ENCODE measurements around the gene SPSB2.

The SPSB2 gene

DNA sequence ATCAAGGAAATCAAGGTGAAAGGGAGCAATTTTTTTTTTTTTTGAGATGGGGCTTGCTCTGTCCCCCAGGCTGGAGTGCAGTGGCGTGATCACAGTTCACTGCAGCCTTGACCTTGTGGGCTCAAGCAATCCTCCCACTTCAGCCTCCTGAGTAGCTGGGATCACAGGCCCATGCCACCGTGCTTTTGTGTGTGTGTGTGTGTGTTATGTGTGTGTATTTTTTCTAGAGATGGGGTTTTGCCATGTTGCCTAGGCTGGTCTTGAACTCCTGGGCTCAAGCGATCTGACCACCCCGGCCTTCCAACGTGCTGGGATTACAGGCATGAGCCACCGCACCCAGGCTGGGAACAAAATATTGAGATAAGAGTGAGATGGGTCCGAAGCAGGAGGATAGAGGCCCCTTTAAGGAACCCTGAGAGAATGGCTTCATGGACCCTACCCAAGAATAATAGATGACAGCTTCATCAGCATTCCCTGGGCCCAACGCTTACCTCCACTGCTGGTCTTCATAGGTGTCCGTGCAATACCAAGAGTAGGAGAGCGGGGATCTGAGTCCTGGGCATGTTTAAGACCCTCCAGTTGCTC, 23.0 kb downstream of the SPSB2 start:
- no peak for DNase-seq

DNA sequence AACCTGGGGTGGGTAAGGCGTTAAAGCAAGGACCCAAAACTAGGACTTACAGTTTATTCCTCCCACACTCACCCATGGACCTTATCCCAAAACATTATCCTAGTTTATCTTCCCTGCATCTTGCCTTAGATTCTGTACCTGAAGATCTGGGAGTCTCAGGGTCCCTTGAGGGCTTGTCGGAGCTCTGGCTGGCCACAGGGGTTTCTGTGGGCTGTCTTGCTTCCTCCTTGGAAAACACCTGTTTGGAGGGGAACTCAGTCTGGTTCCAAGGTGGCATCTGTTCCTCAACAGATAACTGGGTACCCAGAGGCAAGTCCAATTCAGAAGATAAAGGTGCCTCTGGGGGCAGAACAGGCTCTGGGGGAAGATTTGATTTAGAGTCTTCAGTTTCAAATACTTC, 23.7 kb downstream of the SPSB2 start:
- DNase-seq, result no peak

GRCh38 chr12:6847676-6848075, 25.4 kb downstream of the SPSB2 start:
- DNase-seq, result no peak

DNA sequence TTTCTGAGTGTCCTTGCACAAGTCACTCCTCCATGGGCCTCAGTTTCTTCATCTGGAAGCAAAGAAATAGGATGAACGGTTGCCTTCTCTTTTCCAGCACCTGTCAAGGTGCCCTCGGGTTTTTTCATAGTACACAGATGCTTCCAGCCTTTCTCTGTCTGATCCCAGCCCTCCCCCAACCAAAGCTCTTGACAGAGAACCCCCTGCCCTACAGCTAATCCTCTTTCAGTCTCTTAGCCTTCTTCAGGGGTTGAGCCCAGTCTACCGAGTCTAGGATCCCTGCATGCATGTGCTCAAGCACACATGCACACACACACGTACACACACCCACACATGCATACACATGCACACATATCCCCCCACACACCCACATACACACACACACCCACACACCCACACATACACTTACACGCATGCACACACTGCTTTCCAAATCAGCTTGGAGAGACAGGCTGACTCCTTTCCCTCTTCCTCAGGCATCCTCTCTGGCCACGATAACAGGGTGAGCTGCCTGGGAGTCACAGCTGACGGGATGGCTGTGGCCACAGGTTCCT, 26.7 kb downstream of the SPSB2 start:
- no peak for DNase-seq

GRCh38 chr12:6845395-6845794, 27.7 kb downstream of the SPSB2 start:
- DNase-seq, result no peak

GRCh38 chr12:6843118-6843902, 29.8 kb downstream of the SPSB2 start:
- DNase-seq, result no peak

GRCh38 chr12:6842075-6842474, 31.0 kb downstream of the SPSB2 start:
- no peak for DNase-seq

DNA sequence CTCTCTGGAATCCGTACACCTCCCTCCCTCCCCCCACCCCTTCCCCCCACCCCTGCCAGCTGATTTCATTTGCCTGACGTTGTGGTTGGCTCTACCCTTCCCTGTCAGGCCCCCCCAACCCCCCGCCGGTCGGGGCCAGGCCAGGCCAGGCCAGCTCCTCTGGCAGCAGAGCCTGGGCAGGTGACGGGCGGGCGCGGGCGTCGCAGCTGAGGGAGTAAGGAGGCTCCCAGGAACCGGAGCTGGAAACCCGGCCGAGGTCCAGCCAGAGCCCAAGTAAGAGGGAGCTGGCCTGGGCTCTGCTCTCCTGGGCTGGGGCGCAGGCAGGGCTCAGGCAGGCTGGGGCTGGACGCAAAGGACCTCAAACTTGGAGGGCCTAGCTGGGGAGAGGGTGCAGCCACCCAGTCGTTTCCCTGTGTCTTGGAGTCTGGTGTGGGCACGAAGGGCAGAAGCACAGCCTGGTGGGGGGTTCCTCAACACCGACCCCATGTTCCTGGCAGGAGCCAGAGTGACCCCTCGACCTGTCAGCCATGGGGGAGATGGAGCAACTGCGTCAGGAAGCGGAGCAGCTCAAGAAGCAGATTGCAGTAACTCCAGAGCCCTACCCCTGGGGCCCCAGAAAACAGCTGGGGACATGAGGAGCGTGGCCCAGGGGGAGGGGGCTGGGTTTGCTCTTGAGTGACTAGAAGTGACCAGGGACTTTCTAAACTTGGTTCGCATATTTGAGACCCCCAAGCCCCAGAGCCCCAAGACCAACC, 32.2 kb downstream of the SPSB2 start, which contains the start of gene GNB3:
GNB3 (plus strand) TSS at position 165 of the 755 bp plus-strand sequence; CDS start at position 528, 363 bp downstream.
- no peak for DNase-seq

- no peak for DNase-seq
Measured at GRCh38 chr12:6840330-6840729, 32.8 kb downstream of the SPSB2 start.

- no peak for DNase-seq
Measured at GRCh38 chr12:6839482-6840201, 33.5 kb downstream of the SPSB2 start.

DNA sequence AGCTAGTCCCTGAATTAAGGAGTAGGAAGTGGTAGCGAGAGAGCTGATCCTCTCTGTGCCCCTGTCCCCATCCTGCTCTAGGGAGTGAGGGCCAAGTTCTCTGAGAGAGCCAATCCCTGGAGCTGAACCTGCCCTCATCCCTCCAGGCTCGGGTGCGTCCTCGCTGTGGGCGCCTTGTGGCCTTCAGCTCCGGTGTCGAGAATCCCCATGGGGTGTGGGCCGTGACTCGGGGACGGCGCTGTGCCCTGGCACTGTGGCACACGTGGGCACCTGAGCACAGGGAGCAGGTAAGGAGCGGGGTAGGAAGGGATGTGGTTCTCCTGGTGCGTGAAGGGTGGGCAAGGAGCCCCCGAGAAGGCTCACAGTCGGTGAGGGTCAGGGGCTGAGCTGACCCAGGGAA, 34.2 kb downstream of the SPSB2 start:
- no peak for DNase-seq

DNA sequence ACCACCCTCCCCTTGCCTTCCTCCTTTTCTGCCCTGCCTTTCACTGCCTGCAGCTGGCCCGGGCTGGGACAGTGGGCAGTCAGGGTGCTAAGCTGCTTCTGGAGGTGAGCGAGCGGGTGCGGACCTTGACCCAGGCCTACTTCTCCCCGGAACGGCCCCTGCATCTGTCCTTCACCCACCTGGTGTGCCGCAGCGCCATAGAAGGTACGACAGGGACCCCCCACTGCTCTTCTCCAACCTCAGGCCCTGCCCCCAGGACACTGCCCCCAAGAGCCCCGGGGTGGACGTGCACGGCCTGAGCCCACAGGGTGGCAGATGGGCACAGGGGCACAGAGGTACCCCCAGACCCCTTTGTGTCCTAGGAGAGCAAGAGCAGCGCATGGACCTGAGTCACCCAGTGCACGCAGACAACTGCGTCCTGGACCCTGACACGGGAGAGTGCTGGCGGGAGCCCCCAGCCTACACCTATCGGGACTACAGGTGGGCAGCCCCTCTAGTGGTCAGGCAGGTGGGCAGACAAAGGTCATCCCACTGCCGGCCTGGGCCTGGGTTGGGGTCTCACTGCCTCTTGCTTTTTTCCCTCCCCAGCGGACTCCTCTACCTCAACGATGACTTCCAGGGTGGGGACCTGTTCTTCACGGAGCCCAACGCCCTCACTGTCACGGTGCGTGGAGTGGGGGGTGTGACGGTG, 35.6 kb downstream of the SPSB2 start:
- DNase-seq, result no peak

DNA sequence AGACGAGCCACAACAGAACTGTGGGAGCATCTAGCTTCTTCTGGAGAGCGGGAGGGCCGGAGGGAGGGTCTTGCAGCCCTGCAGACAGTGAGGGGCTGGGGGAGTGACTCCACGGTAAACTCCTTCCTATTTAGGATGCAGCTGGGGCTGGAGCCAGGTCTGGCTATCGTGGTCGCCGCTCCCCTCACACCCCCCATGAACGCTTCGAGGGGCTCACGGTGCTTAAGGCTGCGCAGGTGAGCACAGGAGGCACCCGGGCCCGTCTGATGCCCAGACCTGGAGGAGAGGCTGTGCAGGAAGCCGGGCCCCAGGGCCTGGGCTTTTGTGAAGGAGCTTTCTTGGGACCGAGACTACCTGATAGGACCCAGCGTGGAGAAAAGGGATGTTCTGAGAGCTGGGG, 36.3 kb downstream of the SPSB2 start:
- DNase-seq, result no peak

DNA sequence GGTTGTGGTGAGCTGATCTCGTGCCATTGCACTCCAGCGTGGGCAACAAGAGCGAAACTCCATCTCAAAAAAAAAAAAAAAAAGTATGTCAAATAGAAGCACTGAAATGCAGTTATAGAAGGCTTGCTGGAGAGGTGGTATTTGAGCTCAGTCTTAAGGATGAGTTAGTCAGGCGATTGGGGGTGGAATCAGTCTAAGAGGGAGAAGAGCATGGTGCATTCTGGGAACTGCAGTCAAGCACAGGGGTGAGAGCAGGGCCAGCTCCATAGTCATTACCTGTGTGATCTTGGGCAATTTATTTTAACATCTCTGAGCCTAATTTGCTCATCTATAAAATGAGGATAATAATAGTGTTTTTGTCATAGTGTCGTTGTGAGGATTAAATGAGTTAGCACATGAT, 38.2 kb downstream of the SPSB2 start:
- no peak for DNase-seq

DNA sequence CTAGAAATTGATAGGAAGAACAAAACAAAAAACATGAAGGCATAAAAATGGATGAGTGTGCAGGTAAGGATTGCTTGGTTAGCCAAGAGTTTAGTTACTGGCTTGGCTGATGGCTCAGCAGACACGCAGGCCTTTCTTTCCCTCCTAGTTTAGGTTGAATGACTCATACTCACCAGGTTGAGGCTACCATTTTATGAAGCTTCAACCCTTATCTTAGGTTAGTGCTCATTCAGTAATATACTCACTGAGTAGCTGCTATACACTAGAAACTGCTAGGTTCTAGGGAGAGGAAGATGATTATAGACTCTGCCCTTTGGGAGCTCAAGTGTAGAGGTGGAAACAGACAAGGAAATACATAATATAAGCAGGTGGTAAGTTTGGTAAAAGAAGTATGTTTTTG, 38.8 kb downstream of the SPSB2 start:
- DNase-seq, result no peak

DNA sequence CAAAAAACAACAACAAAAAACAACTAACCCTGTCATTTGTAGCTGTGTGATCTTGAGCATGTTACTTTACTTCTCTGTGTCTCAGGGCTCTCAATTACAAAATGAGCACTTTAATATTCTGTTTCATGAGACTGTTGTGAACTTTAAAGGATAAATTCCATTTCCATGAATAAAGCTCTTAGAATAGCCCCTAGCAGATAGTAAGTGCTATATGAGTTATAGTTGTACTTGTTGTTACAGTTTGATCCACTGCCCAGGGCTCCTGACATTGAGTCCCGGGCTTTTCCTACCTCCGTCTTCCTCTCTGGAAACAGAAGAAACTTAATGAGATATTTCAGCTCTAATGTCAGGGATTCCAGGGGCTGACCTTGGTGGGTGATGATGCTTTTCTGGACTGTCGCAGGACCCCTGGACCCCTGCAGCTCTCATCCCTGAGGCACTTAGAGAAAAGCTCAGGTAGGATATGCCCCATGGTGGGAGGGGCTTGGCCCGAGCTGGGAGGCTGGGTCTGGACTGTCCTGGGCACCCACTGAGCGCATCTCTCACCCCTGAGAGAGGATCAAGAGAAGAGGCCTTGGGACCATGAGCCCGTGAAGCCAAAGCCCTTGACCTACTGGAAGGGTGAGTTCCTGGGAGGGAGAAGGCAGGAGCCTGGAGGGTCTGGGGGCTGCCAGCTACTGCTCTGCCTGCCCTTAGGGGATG, 39.8 kb downstream of the SPSB2 start:
- DNase-seq, result no peak

- DNase-seq, result no peak
Measured at GRCh38 chr12:6832125-6832524, 41.0 kb downstream of the SPSB2 start.

GRCh38 chr12:6831450-6831995, 41.6 kb downstream of the SPSB2 start:
- DNase-seq, result no peak

GRCh38 chr12:6830999-6831398, 42.1 kb downstream of the SPSB2 start:
- DNase-seq, result no peak

GRCh38 chr12:6830286-6830890, 42.7 kb downstream of the SPSB2 start:
- DNase-seq, result no peak
